COLO668 (cell line): Measurements from ENCODE around the gene SP140.
"Not testable (repeated sequence)": the region's sequence is repeated elsewhere in the genome, so short reads cannot be mapped to it uniquely, and the experiment has no call there.

Experiments
- DNase-seq: peaks from one replicate; lab custom pipeline; 2025; ENCODE audit not compliant: unreplicated experiment; lab: John Stamatoyannopoulos, UW

The SP140 gene

DNA sequence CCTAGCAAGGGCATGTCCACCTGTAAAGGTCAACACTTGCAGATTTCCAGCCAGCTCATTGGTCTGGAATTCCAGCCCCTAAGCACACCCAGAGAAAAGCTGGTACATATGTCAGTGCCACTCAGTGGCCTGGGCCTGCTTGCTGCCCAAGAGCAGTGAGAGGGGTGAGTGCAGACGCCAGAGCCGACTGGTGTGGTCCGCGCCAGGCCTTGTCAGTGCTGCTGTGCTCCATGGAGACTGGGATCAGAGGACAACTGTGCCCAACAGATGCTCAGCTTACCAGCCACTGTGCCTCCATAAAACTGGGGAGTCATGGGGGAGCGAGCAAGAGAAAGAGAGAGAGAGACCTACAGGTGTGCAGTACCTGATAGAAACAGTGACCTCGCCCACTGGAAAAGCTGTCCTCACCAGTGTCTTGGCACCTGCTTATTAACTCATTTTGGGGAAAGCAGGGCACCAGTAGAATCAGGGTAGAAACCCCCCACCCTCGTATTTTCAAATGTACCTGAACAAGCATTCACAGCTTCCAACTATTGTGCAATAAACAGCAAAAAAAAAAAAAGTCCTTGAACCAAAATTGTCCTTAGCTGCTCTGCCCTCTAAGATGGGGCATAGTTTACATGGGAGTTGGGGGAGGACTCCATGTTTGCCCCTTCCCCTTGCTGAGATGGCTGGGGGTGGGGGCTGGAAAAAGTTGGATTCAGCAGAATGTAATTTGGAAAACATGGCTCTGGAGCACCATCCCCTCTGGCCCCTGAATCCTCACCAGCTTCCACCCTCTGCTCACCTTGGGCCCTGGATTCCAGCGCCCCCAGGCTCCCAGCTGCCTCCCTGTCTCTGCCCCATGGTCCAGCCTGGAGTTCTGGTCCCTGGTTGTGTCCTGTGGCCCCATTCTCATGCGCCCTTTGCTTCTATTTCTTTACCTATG, 100.0 kb downstream of the SP140 start:
- DNase-seq, result no peak

DNA sequence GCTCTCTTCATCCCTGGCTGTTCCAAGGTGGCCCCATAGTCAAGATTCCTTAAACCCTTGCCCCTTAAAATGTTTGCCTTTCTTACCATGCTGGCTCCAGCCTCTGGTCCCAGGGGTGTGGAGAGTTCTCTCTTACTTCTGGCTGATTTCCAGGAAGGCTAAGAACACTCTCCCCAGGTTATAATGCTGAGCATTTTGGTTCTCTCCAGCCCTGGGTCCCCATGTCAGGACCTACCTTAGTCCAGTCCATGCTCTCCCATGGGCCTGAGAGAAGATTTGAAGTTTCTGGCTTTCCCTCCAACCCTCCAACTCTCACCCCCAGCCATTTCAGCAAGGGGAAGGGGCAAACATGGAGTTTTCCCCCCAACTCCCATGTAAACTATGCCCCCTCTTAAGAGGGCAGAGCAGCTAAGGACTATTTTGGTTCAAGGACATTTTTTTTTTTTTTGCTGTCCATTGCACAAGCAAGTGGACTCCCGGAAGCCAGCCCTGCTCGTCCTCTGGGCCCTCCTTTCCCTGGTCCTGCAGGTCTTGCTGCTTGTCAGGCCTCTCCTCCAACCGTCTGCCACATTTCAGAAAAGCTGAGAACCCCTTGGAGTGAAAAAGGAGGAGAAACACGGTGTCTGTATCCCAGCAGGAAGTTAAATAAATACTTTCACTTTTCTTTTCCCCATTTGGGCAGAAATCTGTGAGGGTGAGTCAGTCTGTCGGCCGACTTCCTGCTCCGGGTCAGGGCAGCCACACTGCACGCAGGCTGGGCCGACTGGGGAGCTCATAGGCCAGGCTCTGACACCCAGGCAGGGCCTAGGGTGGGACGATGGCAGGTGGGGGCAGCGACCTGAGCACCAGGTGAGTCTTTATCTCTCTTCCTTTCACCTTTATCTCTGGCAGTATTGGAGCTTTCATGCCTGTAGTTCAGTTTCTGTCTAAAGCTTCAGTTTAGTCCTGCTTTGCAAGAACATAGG, 101.2 kb downstream of the SP140 start, which contains the start of gene SP140L:
Gene SP140L, plus strand, starts transcription at position 741 of the 965 bp plus-strand sequence. Its CDS starts 77 bp downstream, at position 818.
- DNase-seq, result peak; percentile 51

- no peak for DNase-seq
These were observed 102.0 kb downstream of the SP140 start for GRCh38 chr2:230327418-230328154.

DNA sequence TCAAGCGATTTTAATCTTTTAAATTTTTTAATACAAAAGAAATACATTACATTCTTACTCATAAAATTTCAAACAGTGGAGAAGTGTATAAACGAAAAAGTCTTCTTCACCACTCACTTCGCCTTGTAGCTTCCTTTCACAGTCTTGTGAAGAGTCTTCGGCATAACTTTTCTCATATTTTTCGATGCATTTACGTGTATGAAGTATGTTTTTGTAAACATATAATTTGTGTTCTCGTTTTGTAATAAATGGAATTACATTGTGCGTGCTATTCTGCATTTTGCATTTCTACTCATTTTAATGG, 102.6 kb downstream of the SP140 start:
- no peak for DNase-seq

GRCh38 chr2:230329946-230330605, 104.5 kb downstream of the SP140 start:
- DNase-seq, result no peak

DNA sequence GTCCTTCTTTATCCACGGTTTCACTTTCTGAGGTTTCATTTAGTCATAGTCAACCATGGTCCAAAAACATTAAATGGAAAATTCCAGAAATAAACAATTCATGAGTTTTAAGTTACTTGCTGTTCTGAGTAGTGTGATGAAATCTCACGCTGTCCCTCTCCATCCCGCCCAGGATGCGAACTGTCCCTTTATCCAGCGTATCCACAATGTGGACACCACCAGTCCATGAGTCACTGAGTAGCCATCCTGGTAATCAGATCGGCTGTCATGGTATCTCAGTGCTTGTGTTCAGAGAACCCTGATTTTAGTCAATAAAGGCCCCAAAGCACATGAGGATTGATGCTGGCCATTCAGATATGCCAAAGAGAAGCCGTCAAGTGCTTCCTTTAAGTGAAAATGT, 105.2 kb downstream of the SP140 start:
- DNase-seq, result no peak

DNA sequence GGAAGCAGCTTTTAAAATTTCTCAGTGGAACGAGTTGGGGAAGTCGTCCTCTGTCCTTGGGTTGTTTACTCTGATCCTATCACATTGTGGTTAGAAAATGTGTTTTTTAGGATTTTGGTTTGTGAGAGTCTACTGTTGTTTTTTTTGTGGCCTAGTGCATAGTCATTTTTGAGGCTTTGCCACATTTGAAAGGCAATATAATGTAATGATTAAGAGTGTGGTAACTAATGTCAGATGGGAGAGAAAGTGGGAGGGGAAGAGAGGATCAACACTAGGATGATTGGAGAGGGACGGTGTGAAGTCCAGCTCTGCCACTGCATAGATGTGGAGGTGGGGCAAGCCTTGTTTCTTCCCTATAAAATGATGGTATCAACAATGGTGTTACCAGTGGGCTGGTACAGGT, 109.9 kb downstream of the SP140 start:
- DNase-seq, result no peak

DNA sequence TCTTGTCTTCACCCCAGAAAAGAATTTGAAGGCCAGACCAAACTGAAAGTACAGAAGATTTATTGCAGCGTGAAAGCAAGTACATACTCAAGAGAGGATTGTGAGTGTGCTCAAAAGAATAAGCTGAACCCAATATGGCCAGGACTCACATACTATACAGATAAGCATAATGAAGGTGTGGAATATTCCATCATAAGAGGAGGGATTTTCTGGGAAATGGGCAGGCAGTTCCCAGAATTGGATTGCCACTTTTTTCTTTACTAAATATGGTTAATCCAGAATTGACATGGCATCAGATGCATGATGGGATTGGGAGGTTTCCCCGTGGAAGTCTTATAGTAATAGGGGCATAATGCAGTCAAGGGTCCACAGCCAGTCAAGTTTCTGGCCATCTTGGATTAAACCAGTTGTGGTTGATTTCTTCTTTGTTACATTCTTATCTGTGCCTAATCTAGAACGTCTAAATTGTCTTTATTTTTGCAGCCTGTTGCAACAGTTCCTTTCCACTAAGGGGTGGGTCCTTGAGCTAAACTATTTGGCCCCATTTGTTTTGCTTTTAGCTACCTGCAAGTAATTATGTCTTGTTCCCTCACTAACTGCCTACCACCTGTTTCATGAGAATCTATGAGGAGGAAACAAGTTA, 110.4 kb downstream of the SP140 start:
- DNase-seq, result no peak

- not testable (repeated sequence) for DNase-seq
These were observed 116.5 kb downstream of the SP140 start for GRCh38 chr2:230341936-230342528.

GRCh38 chr2:230343041-230343624, 117.6 kb downstream of the SP140 start:
- DNase-seq, result not testable (repeated sequence)

DNA sequence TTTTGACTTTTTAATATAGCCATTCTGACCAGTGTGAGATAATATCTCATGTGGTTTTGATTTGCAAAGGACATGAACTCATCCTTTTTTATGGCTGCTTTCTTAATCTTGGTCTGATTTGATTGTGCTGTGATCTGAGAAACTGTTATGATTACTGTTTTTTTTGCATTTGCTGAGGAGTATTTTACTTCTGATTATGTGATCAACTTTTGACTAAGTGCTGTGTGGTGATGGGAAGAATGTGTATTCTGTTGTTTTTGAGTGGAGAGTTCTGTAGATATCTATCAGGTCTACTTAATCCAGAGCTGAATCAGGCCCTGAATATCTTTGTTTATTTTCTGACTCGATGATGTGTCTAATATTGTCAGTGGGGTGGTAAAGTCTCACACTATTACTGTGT, 118.2 kb downstream of the SP140 start:
- no peak for DNase-seq

DNA sequence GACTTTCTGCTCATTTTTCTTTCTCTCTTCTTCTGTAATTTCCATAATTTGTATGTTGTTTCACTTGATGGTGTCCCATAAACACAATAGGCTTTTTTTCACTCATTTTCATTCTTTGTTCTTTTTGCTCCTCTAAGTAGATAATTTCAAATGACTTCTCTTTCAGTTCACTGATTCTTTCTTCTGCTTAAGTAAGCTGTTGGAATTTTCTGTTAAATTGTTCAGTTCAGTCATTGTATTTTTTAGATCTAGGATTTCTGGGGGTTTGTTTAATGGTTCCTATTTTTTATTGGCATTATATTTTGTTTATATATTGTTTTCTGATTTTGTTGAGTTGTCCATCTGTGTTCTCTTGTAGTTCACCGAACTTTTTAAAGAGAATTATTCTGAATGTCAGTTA, 120.9 kb downstream of the SP140 start:
- DNase-seq, result no peak

GRCh38 chr2:230346921-230347533, 121.5 kb downstream of the SP140 start:
- no peak for DNase-seq

GRCh38 chr2:230347659-230348305, 122.2 kb downstream of the SP140 start:
- DNase-seq, result no peak

GRCh38 chr2:230348787-230349186, 123.3 kb downstream of the SP140 start:
- no peak for DNase-seq

DNA sequence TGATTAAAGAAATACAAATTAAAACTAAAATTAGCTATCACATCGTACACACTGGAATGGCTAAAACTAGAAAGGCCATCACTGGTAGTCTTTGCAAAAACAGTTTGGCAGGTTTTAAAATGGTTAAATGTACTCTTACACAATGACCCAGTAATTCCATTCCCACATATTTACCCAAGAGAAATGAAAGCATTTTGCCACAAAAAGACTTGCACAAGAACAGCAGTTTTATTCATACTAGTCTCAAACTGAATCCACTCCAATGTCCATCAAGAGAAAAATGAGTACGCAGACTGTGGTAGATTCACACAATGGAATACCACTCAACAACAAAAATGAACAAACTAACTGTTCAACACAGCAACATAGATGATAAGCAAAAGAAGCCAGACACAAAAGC, 130.5 kb downstream of the SP140 start:
- no peak for DNase-seq

GRCh38 chr2:230358305-230358704, 132.8 kb downstream of the SP140 start:
- no peak for DNase-seq

GRCh38 chr2:230360028-230360427, 134.5 kb downstream of the SP140 start:
- DNase-seq, result no peak
